HepG2 (cell line): ENCODE measurements around the gene FMN2. TPM values are rescaled to one million over a fixed set of nuclear protein-coding genes. Genes with fewer than 3 reads are reported as not detected.

Experiments used
- CC2D1A ChIP-seq: sonication (generic); formaldehyde crosslinking; IDR thresholded peaks from 2 replicates; pipeline ENCODE4 v1.8.1; 2023; ENCODE audit warnings: mild to moderate bottlenecking, missing genetic modification reagents
- HOXD1 ChIP-seq: sonication (generic); formaldehyde crosslinking; IDR thresholded peaks from 2 replicates; pipeline ENCODE4 v1.5.0; 2020; ENCODE audit warnings: missing genetic modification reagents
- TBX2 ChIP-seq: sonication (generic); formaldehyde crosslinking; IDR thresholded peaks from 2 replicates; pipeline ENCODE4 v1.5.0; 2020; ENCODE audit warnings: missing genetic modification reagents, mild to moderate bottlenecking, borderline replicate concordance
- U2AF1 ChIP-seq: fragments of 200-400 bp; formaldehyde crosslinking; optimal IDR thresholded peaks from 2 replicates; pipeline ENCODE3; 2017; ENCODE audit warnings: mild to moderate bottlenecking, low read depth, low read length
- ZBTB7A ChIP-seq: sonication (generic); formaldehyde crosslinking; IDR thresholded peaks from 2 replicates; pipeline ENCODE4 v1.8.0; 2022; ENCODE audit warnings: mild to moderate bottlenecking, missing genetic modification reagents
- ZNF331 ChIP-seq: sonication (generic); formaldehyde crosslinking; IDR thresholded peaks from 2 replicates; pipeline ENCODE4 v1.4.0; 2020; ENCODE audit warnings: missing genetic modification reagents
- ZNF556 ChIP-seq: sonication (generic); formaldehyde crosslinking; IDR thresholded peaks from 2 replicates; pipeline ENCODE4 v1.4.0; 2020; ENCODE audit warnings: mild to moderate bottlenecking, missing genetic modification reagents, borderline replicate concordance
- ZSCAN29 ChIP-seq: sonication (generic); formaldehyde crosslinking; conservative IDR thresholded peaks from 2 replicates; pipeline ENCODE4 v1.4.0; 2020; ENCODE audit warnings: mild to moderate bottlenecking, missing genetic modification reagents
- polyA plus RNA-seq, 8 experiments: library from polyadenylated mRNA; depleted of rRNA in 3 of 8; stranded (reverse) in 7 of 8; unstranded in 1 of 8; fragments of >200 nt; fragmentation: Illumina TruSeq in 4 of 8; extraction: Trizol in 4 of 8; gene quantifications; 2 replicates each; pipeline versions ENCODE4 v1.2.1 to v1.2.3, GENCODE V29; 2011 to 2016; ENCODE audit warnings: low read depth in 4 of 8, missing spikeins in 1 of 8, mixed read lengths in 1 of 8; ENCODE audit not compliant: insufficient read depth in 1 of 8
- total RNA-seq, 5 experiments: library from RNA; depleted of rRNA; stranded (reverse); fragments of >200 nt; fragmentation: Illumina TruSeq; extraction: Trizol; gene quantifications; 2 replicates each; pipeline ENCODE4 v1.2.3, GENCODE V29; 2016; ENCODE audit warnings: low read depth in 1 of 5
- TF ChIP-seq, protein P1 (sequence below): sonication (generic); formaldehyde crosslinking; IDR thresholded peaks from 2 replicates; pipeline ENCODE4 v1.4.0; 2020; ENCODE audit warnings: mild to moderate bottlenecking, missing genetic modification reagents
- TF ChIP-seq, protein P2 (sequence below): sonication (generic); formaldehyde crosslinking; IDR thresholded peaks from 2 replicates; pipeline ENCODE4 v1.4.0; 2020; ENCODE audit warnings: mild to moderate bottlenecking, missing genetic modification reagents, borderline replicate concordance
- TF ChIP-seq, protein P3 (sequence below): IDR thresholded peaks from 2 replicates; pipeline ENCODE4 v1.6.1; 2016; ENCODE audit warnings: low read depth

Gene FMN2
- total and polyA plus RNA-seq, 2 of the 13 experiments (the other 11 are each of a cell fraction or from before 2014, with no cell fraction given): not detected

DNA sequence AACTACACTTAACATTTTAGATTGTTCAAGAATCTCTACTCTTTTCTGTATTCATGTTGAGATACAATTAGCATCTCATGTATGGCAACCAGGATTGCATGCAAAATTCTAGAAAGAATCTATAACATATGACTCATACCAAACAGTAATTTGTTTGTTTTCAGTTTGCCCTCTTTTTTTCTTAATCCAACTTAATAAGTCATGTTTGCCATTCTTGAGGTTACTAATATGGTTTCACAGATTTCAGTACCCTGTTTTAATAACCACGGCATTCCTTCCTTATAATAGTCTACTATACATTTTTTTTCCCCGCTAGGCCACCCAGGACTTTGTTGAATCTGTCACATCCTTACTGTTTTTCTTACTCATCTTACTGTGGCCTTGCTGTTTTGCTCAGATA lies 140.8 kb downstream of the FMN2 start (continued):
- TF ChIP-seq, protein P1, sequence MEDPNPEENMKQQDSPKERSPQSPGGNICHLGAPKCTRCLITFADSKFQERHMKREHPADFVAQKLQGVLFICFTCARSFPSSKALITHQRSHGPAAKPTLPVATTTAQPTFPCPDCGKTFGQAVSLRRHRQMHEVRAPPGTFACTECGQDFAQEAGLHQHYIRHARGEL (CRISPR knock-in tag): no peak
- TF ChIP-seq, protein P2, sequence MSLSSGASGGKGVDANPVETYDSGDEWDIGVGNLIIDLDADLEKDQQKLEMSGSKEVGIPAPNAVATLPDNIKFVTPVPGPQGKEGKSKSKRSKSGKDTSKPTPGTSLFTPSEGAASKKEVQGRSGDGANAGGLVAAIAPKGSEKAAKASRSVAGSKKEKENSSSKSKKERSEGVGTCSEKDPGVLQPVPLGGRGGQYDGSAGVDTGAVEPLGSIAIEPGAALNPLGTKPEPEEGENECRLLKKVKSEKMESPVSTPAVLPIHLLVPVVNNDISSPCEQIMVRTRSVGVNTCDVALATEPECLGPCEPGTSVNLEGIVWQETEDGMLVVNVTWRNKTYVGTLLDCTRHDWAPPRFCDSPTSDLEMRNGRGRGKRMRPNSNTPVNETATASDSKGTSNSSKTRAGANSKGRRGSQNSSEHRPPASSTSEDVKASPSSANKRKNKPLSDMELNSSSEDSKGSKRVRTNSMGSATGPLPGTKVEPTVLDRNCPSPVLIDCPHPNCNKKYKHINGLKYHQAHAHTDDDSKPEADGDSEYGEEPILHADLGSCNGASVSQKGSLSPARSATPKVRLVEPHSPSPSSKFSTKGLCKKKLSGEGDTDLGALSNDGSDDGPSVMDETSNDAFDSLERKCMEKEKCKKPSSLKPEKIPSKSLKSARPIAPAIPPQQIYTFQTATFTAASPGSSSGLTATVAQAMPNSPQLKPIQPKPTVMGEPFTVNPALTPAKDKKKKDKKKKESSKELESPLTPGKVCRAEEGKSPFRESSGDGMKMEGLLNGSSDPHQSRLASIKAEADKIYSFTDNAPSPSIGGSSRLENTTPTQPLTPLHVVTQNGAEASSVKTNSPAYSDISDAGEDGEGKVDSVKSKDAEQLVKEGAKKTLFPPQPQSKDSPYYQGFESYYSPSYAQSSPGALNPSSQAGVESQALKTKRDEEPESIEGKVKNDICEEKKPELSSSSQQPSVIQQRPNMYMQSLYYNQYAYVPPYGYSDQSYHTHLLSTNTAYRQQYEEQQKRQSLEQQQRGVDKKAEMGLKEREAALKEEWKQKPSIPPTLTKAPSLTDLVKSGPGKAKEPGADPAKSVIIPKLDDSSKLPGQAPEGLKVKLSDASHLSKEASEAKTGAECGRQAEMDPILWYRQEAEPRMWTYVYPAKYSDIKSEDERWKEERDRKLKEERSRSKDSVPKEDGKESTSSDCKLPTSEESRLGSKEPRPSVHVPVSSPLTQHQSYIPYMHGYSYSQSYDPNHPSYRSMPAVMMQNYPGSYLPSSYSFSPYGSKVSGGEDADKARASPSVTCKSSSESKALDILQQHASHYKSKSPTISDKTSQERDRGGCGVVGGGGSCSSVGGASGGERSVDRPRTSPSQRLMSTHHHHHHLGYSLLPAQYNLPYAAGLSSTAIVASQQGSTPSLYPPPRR: no peak
- TF ChIP-seq ZNF556 (CRISPR knock-in tag) (no peak), ZNF331 (CRISPR knock-in tag) (no peak), ZSCAN29 (CRISPR knock-in tag) (no peak), CC2D1A (CRISPR knock-in tag) (no peak), U2AF1 (no peak), HOXD1 (CRISPR knock-in tag) (no peak), TBX2 (no peak), ZBTB7A (no peak)
- TF ChIP-seq, protein P3, sequence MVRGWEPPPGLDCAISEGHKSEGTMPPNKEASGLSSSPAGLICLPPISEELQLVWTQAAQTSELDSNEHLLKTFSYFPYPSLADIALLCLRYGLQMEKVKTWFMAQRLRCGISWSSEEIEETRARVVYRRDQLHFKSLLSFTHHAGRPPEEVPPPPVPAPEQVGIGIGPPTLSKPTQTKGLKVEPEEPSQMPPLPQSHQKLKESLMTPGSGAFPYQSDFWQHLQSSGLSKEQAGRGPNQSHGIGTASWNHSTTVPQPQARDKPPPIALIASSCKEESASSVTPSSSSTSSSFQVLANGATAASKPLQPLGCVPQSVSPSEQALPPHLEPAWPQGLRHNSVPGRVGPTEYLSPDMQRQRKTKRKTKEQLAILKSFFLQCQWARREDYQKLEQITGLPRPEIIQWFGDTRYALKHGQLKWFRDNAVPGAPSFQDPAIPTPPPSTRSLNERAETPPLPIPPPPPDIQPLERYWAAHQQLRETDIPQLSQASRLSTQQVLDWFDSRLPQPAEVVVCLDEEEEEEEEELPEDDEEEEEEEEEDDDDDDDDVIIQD (CRISPR knock-in tag): no peak
